Liver (tissue), 9 donors: ENCODE data around the gene MGAT3. TPM values are rescaled to one million over a fixed set of nuclear protein-coding genes. Genes with fewer than 3 reads are reported as not detected.

ENCODE experiments used
- DNase-seq: peaks from one replicate; pipeline ENCODE4 v3.0.0-alpha.2; 2017; ENCODE audit warnings: low spot score
- H3K27ac ChIP-seq, 2 donors: one replicate each; pipeline ENCODE4 v1.7.0; 2013; ENCODE audit warnings: inconsistent platforms in 2 of 2, low read length in 2 of 2, control low read depth in 1 of 2, low read depth in 1 of 2, mild to moderate bottlenecking in 1 of 2
- H3K27me3 ChIP-seq, 4 donors: one replicate each; pipeline versions ENCODE4 v1.6.1 to v1.7.0; 2013; ENCODE audit warnings: low read length in 3 of 4, inconsistent platforms in 1 of 4, mild to moderate bottlenecking in 1 of 4, moderate library complexity in 1 of 4; ENCODE audit not compliant: control insufficient read depth in 4 of 4, insufficient read depth in 4 of 4
- H3K36me3 ChIP-seq, 4 donors: one replicate each; pipeline versions ENCODE4 v1.6.1 to v1.7.0; 2013; ENCODE audit warnings: low read length in 3 of 4, mild to moderate bottlenecking in 3 of 4, low read depth in 1 of 4, moderate library complexity in 1 of 4; ENCODE audit not compliant: control insufficient read depth in 4 of 4, insufficient read depth in 3 of 4
- H3K4me1 ChIP-seq, 4 donors: one replicate each; pipeline versions ENCODE4 v1.6.1 to v1.7.0; 2013; ENCODE audit warnings: low read length in 3 of 4, mild to moderate bottlenecking in 3 of 4, moderate library complexity in 1 of 4; ENCODE audit not compliant: control insufficient read depth in 4 of 4, insufficient read depth in 4 of 4
- H3K4me3 ChIP-seq, 3 donors: one replicate each; pipeline versions ENCODE4 v1.6.1 to v1.7.0; 2013; ENCODE audit warnings: low read length in 3 of 3, control low read depth in 1 of 3, low read depth in 1 of 3, mild to moderate bottlenecking in 1 of 3
- H3K9ac ChIP-seq, 2 donors: one replicate each; pipeline ENCODE4 v1.7.0; 2013; ENCODE audit warnings: low read length in 2 of 2, mild to moderate bottlenecking in 2 of 2, moderate library complexity in 2 of 2, control low read depth in 1 of 2, low read depth in 1 of 2
- H3K9me3 ChIP-seq, 4 donors: one replicate each; pipeline versions ENCODE4 v1.6.1 to v1.7.0; 2013; ENCODE audit warnings: low read length in 3 of 4; ENCODE audit not compliant: control insufficient read depth in 4 of 4
- ATF3 ChIP-seq: IDR thresholded peaks from 2 replicates; pipeline ENCODE4 v1.6.1; 2016; ENCODE audit warnings: antibody characterized with exemption
- CTCF ChIP-seq: fragments of 150-350 bp; IDR thresholded peaks from 2 replicates; pipeline ENCODE4 v1.5.1; 2017; ENCODE audit warnings: improper control_type of control experiment, low read depth, low read length; ENCODE audit not compliant: missing input control
- EGR1 ChIP-seq, 2 donors: IDR thresholded peaks; 2 replicates each; pipeline ENCODE4 v1.6.1; 2016 to 2018; ENCODE audit warnings: antibody characterized with exemption in 2 of 2, low read depth in 2 of 2
- FOXA1 ChIP-seq: IDR thresholded peaks from 2 replicates; pipeline ENCODE4 v1.6.1; 2016; ENCODE audit warnings: antibody characterized with exemption
- FOXA2 ChIP-seq: IDR thresholded peaks from 2 replicates; pipeline ENCODE4 v1.6.1; 2016; ENCODE audit warnings: antibody characterized with exemption
- GABPA ChIP-seq, 2 donors: IDR thresholded peaks in 1 of 2; conservative IDR thresholded peaks in 1 of 2; 2 replicates each; pipeline ENCODE4 v1.6.1; 2016; ENCODE audit warnings: antibody characterized with exemption in 2 of 2, mild to moderate bottlenecking in 1 of 2, moderate library complexity in 1 of 2
- HNF4A ChIP-seq, 2 donors: conservative IDR thresholded peaks; 2 replicates each; pipeline ENCODE4 v1.6.1; 2016; ENCODE audit warnings: antibody characterized with exemption in 2 of 2, mild to moderate bottlenecking in 2 of 2
- HNF4G ChIP-seq: IDR thresholded peaks from 2 replicates; pipeline ENCODE4 v1.6.1; 2016; ENCODE audit warnings: antibody characterized with exemption
- JUND ChIP-seq, 2 donors: IDR thresholded peaks; 2 replicates each; pipeline ENCODE4 v1.6.1; 2016; ENCODE audit warnings: antibody characterized with exemption in 2 of 2
- MAX ChIP-seq: IDR thresholded peaks from 2 replicates; pipeline ENCODE4 v1.6.1; 2016; ENCODE audit warnings: antibody characterized with exemption
- NR2F2 ChIP-seq: IDR thresholded peaks from 2 replicates; pipeline ENCODE4 v1.6.1; 2016; ENCODE audit warnings: antibody characterized with exemption
- RAD21 ChIP-seq, 2 donors: IDR thresholded peaks; 2 replicates each; pipeline ENCODE4 v1.6.1; 2016; ENCODE audit warnings: antibody characterized with exemption in 2 of 2, mild to moderate bottlenecking in 2 of 2
- REST ChIP-seq: IDR thresholded peaks from 2 replicates; pipeline ENCODE4 v1.6.1; 2016; ENCODE audit warnings: antibody characterized with exemption, mild to moderate bottlenecking
- RXRA ChIP-seq, 2 donors: IDR thresholded peaks; 2 replicates each; pipeline ENCODE4 v1.6.1; 2017 to 2018; ENCODE audit warnings: antibody characterized with exemption in 2 of 2, mild to moderate bottlenecking in 1 of 2
- SP1 ChIP-seq: IDR thresholded peaks from 2 replicates; pipeline ENCODE4 v1.6.1; 2018; ENCODE audit warnings: antibody characterized with exemption, mild to moderate bottlenecking
- TAF1 ChIP-seq: conservative IDR thresholded peaks from 2 replicates; pipeline ENCODE4 v1.6.1; 2016; ENCODE audit warnings: antibody characterized with exemption, mild to moderate bottlenecking
- YY1 ChIP-seq: IDR thresholded peaks from 2 replicates; pipeline ENCODE4 v1.6.1; 2016; ENCODE audit warnings: antibody characterized with exemption, mild to moderate bottlenecking
- ZBTB33 ChIP-seq: IDR thresholded peaks from 2 replicates; pipeline ENCODE4 v1.6.1; 2016; ENCODE audit warnings: antibody characterized with exemption
- WGBS: extraction: QIAGEN DNeasy Blood & Tissue Kit; methylation state at CpG from one replicate; pipeline ENCODE4 v1.1.7; 2013; 5-methylcytosine and 5-hydroxymethylcytosine counted together
- polyA plus RNA-seq, 2 donors: library from polyadenylated mRNA; stranded (reverse) in 1 of 2; unstranded in 1 of 2; fragments of 200-250 nt in 1 of 2; fragments of >200 nt in 1 of 2; fragmentation: Nextera tagmentation in 1 of 2; extraction: Ambion mirVana in 1 of 2; gene quantifications; one replicate each; pipeline versions ENCODE4 v1.2.1 to v1.2.3, GENCODE V29; 2013 to 2015
- total RNA-seq, 2 donors: library from RNA; depleted of rRNA; stranded (reverse); fragments of >200 nt; gene quantifications; one replicate each; pipeline ENCODE4 v1.2.3, GENCODE V29; 2014
- donor health status: healthy.
- donor health status: healthy.
- donor health status: healthy.
- donor health status: healthy.
- donor health status: healthy.

The MGAT3 gene
- total and polyA plus RNA-seq, 4 donors, result 0.03 to 7.6 (median 0.10) TPM

GRCh38 chr22:39434721-39435120 is 22.1 kb upstream of the MGAT3 start:
- H3K9me3 ChIP-seq, result no peaks in the 10 kb centered on the region
- peaks cover 6 to 25% (median 8%) of the 10 kb centered on the region in 4 donors for H3K36me3 ChIP-seq
- no peak for DNase-seq
- whole genome bisulfite sequencing, result 82% methylated on average over 6 of the region's 6 CpGs
- no peak overlapping the region for H3K9ac ChIP-seq
- TF ChIP-seq REST (no peak), HNF4G (no peak)
- no peaks in the 10 kb centered on the region for H3K27me3 ChIP-seq
- H3K4me3 ChIP-seq, result no peak overlapping the region
- no peak overlapping the region for H3K27ac ChIP-seq
- H3K4me1 ChIP-seq, result peaks cover 3 to 7% (median 6%) of the 10 kb centered on the region in 4 donors

GRCh38 chr22:39435616-39436015 is 21.2 kb upstream of the MGAT3 start:
- no peak overlapping the region for H3K27ac ChIP-seq
- H3K9ac ChIP-seq, result no peak overlapping the region
- WGBS, result 88% methylated on average over 8 of the region's 8 CpGs
- H3K27me3 ChIP-seq, result no peaks in the 10 kb centered on the region
- H3K4me3 ChIP-seq, result no peak overlapping the region
- TF ChIP-seq REST (no peak), GABPA (IDR thresholded peaks at IDR 0.05 in 1 of 2, conservative IDR thresholded peaks at IDR 0.05 in 1 of 2) (no peak), FOXA2 (no peak), EGR1 (IDR thresholded peaks at IDR 0.05; ENCODE audit: low read depth in 2 of 2) (no peak), JUND (IDR thresholded peaks at IDR 0.05) (no peak), HNF4G (no peak), TAF1 (no peak), MAX (no peak), NR2F2 (no peak), ATF3 (no peak), RXRA (IDR thresholded peaks at IDR 0.05) (no peak), YY1 (no peak), ZBTB33 (no peak), FOXA1 (no peak), HNF4A (conservative IDR thresholded peaks at IDR 0.05) (no peak), RAD21 (IDR thresholded peaks at IDR 0.05) (no peak), CTCF (no peak), SP1 (no peak)
- H3K4me1 ChIP-seq, result peaks cover 3 to 7% (median 6%) of the 10 kb centered on the region in 4 donors
- DNase-seq, result no peak
- peaks cover 3 to 18% (median 6%) of the 10 kb centered on the region in 4 donors for H3K36me3 ChIP-seq
- H3K9me3 ChIP-seq, result no peaks in the 10 kb centered on the region
